GM18519 (cell line): ENCODE results near the gene C20orf204.

Source experiments
- ATAC-seq: cut with Tn5 transposase; IDR thresholded peaks from one replicate; pipeline ENCODE4 v1.9.1; 2021; ENCODE audit warnings: mild to moderate bottlenecking, moderate library complexity; ENCODE audit not compliant: unreplicated experiment, low FRiP score

C20orf204 gene

DNA sequence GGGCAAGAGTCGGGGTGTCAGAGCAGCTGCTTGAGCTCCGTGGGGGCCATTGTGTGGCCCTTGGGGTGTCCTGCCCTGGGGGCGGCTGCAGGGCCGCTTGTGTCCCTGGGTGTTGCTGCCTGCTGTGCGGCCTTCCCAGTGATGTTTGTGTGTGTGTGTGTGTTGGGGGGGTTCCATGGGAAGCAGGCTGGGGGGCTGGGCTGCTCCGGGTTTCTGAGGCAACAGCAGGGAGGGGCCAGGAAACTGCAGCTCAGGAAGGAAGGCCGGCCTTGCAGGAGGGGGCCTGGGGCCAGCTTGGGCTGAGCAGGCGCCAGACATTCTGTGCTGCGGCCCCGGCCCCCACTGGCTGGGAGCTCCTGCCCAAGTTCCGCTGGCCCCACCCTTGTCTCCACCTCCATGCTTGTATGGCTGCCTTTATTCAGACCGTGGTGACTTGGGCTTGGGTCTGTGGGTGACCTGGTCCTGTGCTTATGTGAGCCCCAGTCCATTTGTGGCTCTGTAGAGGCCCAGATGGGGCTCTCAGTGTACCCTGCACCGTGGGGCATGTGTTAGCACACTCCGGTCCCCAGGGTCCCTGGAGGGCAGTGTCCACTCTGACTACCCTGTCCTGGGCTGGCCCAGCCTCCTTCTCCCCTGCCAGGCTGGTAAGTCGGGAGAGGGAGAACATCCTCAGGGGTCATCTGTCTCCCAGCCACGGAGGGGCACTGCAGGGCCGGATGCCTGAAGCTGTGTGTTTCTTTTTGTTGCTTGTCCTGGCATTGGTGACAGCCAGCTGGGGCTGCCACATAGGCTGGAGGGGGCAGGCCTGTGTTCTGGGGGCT lies 18.1 kb downstream of the C20orf204 start:
- no peak for ATAC-seq

DNA sequence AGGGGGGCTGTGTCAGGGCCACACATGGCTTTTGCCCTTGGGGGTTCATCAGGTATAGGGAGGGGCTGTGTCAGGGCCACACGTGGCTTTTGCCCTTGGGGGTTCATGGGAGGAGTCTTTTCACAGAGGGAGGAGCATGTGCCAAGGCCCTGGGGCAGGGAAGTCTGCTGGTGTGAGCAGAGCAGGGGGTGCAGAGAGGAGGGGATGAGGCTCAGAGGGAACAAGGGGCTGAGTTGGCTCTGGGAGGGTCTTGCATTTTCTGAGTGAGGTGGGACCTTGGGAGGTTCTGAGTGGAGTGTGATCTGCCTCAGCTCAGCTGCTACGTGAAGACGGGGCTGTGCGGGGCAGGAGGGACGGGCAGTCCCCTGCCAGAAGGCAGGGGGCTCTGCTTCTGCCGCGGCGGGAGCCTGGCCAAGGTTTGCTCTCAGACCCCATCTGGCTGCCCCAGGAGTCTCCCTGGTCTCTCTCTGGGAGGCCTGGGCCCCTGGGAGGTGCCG lies 19.5 kb downstream of the C20orf204 start:
- no peak for ATAC-seq

DNA sequence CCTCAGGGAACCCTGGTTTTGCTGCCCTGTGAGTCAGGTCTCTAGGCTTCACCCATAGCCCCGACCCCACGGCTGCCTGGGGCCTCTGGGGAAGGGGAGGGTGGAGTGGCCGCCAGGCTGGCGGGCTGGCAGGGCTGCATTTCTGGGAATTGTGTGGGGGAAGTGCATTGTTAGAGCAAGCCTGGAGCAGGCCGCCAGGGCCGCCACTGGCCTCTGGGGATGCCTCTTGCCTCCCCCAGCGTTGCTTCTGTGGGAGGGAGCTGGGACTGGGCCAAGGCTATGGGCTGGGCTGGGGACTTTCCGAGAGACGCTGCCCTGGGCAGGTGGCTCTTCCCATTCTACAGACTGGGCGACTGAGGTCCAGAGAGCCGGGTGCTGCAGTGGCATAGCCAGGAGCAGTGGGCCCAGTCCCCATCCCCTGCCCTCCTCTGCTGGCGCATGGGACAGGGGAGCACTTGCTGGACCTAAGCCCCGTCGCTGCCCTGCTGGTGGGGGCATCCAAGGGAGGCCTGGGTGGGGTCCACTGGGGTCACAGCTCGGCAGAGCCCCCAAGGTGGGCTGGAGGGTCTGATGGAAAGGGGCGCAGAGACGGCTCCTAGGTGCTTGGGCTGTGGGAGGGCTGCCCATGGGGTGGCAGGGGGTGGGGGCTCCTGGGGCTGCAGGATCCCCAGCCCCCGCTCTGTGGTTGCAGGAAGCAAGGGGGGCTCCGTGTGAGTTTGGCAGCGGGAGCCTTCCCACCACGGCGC lies 20.1 kb downstream of the C20orf204 start:
- ATAC-seq: no peak

DNA sequence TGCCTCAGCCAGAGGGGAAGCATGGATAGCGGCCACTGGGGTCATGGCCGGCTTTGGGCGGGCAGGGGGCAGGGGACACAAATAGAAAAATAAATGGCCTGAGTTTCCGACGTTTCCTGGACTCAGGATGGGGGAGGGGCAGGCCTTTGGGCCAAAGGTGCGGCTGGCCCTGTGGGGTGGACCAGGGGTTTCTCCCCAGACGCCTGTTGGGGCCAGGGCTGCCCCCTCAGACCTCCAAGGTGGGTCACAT lies 20.6 kb downstream of the C20orf204 start:
- ATAC-seq: no peak

GRCh38 chr20:64056889-64057627 lies 21.1 kb downstream of the C20orf204 start:
- ATAC-seq: no peak

DNA sequence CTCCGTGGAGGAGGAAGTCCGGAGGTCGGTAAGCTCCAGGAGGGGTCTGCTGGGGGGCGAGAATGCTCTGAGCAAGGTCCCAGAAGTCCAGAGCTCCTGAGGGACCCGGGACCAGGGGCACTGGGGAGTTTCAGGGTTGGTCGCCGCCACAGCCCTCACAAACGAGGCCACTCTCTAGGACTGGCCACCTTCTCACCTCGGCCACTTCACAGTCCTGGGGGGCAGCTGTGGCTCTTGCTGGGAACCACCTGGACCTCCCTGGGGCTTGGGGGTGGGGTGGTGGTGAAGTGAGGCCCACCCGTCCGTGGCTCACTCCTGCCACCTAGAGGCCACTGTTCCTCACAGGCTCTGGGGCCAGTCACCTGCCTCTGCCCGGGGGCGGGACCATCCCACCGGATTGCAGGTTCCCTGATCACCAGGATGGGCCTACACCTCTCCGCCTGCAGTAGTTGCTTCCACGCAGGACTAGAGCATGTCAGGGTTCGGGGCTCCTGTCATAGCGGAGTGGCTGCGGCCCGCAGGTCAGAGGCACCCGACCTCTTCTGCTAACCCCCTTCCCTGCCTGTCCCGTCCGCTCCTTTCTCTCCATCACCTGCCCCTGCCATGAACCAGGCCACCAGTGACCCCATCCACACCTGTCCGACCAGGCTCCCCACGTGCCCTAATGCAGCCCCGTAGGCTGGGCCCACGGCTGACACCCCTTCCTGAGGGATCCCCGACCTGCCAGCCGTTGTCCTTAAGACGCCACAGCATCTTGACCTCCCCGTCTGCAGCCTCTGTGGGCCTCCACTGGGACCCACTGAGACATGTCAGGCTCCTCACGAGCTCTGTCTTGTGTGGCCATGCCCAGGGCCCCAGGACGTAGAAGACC lies 21.9 kb downstream of the C20orf204 start:
- ATAC-seq: no peak

GRCh38 chr20:64058536-64058935 lies 22.6 kb downstream of the C20orf204 start:
- ATAC-seq: no peak

DNA sequence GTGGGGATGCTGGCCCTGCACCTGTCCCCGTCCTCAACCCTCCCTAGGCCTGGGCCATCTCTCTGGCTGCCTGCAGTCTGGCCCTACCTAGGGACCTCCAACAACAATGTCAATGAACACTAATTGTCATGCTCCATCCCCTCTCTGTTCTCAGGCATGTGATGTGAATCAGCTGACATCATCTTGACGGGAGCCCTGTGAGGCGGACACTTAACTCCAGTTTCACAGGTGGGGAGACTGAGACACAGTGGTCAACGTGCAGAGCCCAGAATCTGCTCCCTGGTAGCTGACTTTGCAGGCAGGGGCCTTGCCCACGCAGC lies 26.3 kb downstream of the C20orf204 start:
- ATAC-seq: no peak

- no peak for ATAC-seq
Measured at GRCh38 chr20:64062596-64063388, 26.8 kb downstream of the C20orf204 start, which contains the start of gene TCEA2. TSS of gene TCEA2 (plus strand) at chr20:64063198. CDS start at chr20:64063313, 115 bp downstream.

- no peak for ATAC-seq
Measured at GRCh38 chr20:64063389-64064144, 27.6 kb downstream of the C20orf204 start.

- no peak for ATAC-seq
Measured at GRCh38 chr20:64064145-64064698, 28.2 kb downstream of the C20orf204 start.

DNA sequence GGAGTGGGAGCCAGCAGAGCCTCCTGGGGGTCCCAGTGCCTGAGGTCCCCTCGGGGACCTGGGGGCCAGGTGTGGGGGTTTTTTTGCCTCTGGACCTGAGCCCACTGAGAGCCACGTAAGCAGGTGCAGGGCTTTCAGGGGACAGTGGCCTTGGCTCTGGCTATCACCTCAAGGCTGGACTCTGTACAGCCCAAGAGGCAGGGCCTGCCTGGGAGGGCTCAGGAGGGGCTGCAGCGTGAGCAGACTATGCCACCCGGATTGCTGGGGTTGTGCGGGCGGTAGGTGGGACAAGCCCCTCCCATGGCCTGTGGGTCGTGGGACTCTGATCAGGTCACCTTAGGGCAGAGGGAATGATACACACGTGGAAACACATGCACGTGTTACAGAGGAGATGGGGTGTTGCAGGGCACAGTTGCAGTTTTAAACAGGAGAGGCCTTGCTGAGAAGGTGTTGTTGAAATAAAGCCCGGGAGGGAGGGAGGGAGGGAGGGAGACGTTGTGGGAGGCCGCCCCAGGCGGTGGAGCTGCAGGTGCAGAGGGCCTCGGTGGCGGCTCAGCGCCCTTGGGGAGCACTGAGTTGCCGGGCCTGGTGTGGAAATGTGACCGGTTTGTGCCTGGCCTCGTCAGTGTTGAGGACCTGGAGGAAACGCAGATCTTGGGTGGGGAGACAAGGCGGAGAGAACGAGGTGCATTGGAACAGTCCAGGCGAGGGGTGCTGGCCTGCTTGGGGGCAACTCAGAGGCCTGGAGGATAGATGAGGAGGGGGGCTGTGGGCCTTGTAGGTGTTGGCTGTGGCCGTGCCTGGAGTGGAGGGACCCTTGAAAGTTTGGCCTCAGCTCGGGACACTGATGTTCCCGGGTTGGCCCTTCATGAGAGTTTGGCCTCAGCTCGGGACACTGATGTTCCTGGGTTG lies 29.3 kb downstream of the C20orf204 start:
- no peak for ATAC-seq

DNA sequence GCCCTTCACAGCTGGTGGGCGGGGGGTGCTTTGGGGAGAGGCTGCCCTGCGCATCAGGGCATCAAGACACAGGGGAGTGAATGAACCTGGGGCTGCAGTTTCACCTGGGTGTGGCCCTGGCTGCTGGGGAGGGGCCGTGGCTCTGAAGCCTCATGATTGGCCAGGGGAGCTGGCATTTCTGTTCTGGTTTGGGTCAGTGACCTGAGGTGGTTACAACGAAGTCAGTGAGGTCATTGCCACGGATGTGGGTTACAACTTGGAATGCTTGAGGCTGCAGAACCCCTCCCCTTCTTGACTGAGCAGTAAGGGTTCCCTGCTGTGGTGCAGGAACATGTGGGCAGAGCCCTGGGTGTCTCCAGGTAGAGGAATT lies 30.0 kb downstream of the C20orf204 start:
- no peak for ATAC-seq

DNA sequence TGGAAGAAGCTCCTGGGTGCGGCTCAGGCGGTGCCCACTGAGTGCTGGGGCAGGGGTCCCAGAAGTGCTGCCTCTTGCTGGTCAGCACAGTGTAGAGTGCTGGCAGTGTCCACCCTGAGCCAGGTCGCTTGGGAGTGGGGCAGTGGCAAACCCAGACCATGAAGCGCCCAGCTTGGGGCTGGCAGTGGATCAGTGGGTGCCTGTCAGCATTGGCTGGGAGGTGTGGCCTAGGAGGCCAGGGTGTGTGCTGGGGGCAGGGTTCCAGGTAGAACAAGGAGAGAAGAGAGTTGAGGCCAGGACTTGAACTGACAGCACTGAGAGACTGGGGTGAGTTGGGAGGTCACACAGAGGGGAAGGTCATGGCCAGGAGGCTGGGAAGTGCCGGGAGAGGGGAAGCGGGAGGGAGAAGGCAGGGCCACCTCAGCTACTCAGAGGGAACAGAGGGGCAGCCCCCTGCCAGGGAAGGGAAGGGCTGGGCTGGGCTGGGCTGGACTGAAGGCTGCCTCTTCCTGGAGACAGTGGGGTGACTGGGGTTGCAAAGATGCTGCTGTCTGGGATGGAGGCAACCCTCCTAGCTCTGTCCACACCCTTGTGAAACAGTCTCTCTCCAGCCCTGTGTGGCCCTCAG lies 31.1 kb downstream of the C20orf204 start:
- ATAC-seq: no peak

- no peak for ATAC-seq
Measured at GRCh38 chr20:64067733-64068307, 31.8 kb downstream of the C20orf204 start.

DNA sequence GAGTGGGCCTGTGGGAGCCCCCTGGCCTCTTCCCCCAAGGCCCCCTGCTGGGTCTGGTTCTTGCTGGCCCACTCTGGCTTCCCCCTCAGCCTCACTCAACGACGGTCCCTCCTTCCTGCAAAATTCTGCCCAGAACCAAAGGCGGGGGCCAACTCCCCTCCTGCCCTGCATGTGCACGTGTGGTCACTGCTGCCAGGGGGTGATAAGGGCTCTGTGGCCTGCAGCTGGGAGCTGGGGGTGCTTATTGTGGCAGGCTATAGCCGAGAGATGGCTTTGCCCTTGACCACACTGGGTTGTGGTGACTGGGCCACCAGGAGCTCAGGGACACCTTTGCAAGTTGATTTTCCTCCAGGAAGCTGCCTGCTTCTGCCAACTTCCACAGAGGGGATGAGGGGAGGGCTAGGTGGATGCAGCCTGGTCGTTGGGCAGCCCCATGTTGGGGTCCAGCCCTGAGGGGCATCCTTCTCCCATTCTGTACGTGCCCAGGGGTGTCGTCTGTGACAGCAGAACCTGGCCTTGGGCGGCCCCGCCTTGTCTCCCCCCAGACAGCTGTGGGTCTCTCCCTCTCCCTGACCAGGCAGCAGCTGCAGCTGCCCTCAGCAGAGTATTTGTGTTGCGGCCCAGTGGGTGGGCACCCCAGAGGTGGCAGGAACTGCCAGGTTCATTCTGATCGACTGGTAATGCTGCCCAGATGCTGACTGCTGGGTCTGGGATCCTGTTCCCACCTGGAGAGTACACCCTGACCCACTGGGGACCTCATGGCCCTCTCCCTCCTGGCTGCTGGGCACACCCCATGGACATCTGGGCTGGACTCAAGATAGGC lies 32.6 kb downstream of the C20orf204 start:
- no peak for ATAC-seq
